Uterus (tissue), 2 donors: ENCODE measurements around the gene PTPRN2.

Experiments
- POLR2A ChIP-seq, 2 donors: fragments of 450-650 bp; IDR thresholded peaks; one replicate each; pipeline ENCODE4 v1.6.1; 2016; ENCODE audit warnings: antibody characterized with exemption in 2 of 2, mild to moderate bottlenecking in 1 of 2, moderate library complexity in 1 of 2
- TF ChIP-seq, protein P1 (sequence below), 4 experiments: fragments of 200-600 bp in 2 of 4; fragments of 450-650 bp in 2 of 4; sonication (generic) in 2 of 4; IDR thresholded peaks; one replicate each; pipeline ENCODE4 v1.5.1; 2016 to 2019; ENCODE audit warnings: antibody characterized with exemption in 4 of 4, mild to moderate bottlenecking in 2 of 4, moderate library complexity in 1 of 4

DNA sequence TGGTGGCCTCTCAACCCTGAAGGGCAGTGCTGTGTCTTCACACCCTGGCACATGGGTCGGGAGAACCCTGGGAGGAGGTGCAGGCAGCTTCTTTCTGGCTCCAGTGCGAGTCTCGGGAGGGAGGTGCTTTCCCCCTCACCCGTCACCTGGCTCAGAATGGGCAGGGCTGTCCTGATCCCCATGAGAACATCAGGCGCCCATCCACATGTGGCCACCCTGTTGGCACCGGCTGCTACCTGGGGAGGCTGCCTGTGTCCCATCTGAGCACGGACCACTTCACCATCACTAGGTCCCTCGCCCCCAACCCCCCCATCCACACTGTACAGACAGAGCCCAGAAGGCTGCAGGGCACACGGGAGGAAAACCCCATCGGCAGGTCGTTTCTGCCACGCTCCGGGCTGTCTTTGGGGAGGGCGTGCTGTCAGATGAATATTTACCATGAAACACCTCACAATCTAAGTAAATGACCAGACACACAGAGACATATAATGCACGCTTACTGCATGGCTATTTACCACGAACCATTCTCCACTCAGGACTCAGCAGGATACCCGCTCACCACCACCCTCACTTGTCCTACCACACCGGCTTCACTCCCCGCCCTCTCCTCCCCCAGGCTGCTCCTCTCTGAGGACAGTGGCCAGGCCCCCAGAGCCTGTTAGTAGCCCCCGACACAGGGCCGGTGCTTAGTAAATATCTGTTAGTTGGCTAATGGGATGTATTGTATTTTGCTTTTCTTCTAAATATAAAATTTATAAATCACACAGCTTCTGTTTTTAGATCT lies 968.6 kb downstream of the PTPRN2 start:
- TF ChIP-seq, protein P1, sequence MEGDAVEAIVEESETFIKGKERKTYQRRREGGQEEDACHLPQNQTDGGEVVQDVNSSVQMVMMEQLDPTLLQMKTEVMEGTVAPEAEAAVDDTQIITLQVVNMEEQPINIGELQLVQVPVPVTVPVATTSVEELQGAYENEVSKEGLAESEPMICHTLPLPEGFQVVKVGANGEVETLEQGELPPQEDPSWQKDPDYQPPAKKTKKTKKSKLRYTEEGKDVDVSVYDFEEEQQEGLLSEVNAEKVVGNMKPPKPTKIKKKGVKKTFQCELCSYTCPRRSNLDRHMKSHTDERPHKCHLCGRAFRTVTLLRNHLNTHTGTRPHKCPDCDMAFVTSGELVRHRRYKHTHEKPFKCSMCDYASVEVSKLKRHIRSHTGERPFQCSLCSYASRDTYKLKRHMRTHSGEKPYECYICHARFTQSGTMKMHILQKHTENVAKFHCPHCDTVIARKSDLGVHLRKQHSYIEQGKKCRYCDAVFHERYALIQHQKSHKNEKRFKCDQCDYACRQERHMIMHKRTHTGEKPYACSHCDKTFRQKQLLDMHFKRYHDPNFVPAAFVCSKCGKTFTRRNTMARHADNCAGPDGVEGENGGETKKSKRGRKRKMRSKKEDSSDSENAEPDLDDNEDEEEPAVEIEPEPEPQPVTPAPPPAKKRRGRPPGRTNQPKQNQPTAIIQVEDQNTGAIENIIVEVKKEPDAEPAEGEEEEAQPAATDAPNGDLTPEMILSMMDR (IDR thresholded peaks at IDR 0.05), result no peak
- no peak for TF ChIP-seq POLR2A (IDR thresholded peaks at IDR 0.05)
